G401 (cell line): ENCODE results near the gene TMEM150A. TPM values are rescaled to one million over a fixed set of nuclear protein-coding genes. Genes with fewer than 3 reads are reported as not detected.
"Not testable (repeated sequence)": the region's sequence is repeated elsewhere in the genome, so short reads cannot be mapped to it uniquely, and the experiment has no call there.

Source experiments
- DNase-seq: peaks from one replicate; pipeline ENCODE4 v3.0.0-alpha.2; 2015; ENCODE audit warnings: low spot score
- in situ Hi-C: cut with HindIII; loops from 2 replicates; pipeline ENCODE4 v1.10.0; 2016; ENCODE audit warnings: low sequenced_read_pairs, mixed read lengths
- total RNA-seq: library from RNA; depleted of rRNA; stranded (reverse); fragments of >200 nt; shearing (Covaris generic); gene quantifications from 2 replicates; pipeline ENCODE4 v1.2.3, GENCODE V29; 2014; rRNA removed

Gene TMEM150A
- total RNA-seq: 20.3 and 20.7 TPM in 2 replicates

- in situ Hi-C loops: no loop called here
- peak; percentile 92 for DNase-seq
These were observed at the start of gene TMEM150A for GRCh38 chr2:85602476-85603234. TMEM150A (minus strand) TSS chr2:85602698; CDS start chr2:85601948, 750 bp downstream.

- in situ Hi-C loops: no loop called here
- DNase-seq: no peak
These were observed 49.6 kb upstream of the TMEM150A start for GRCh38 chr2:85652056-85652455.

GRCh38 chr2:85651097-85651496 lies 48.6 kb upstream of the TMEM150A start:
- DNase-seq: no peak
- in situ Hi-C loops: no loop called here

GRCh38 chr2:85650456-85650855 lies 48.0 kb upstream of the TMEM150A start:
- in situ Hi-C loops: no loop called here

GRCh38 chr2:85649201-85650190 lies 47.0 kb upstream of the TMEM150A start:
- DNase-seq: no peak
- in situ Hi-C loops: no loop called here

More at GRCh38 chr2:85650456-85650855, 48.0 kb upstream of the TMEM150A start:
- no peak for DNase-seq

- no peak for DNase-seq
- in situ Hi-C loops: no loop called here
These were observed 46.1 kb upstream of the TMEM150A start for GRCh38 chr2:85648619-85649018.

GRCh38 chr2:85647823-85648526 lies 45.5 kb upstream of the TMEM150A start:
- in situ Hi-C loops: no loop called here

GRCh38 chr2:85646166-85646565 lies 43.7 kb upstream of the TMEM150A start:
- no peak for DNase-seq
- in situ Hi-C loops: no loop called here

More at GRCh38 chr2:85647823-85648526, 45.5 kb upstream of the TMEM150A start:
- DNase-seq: no peak

- in situ Hi-C loops: no loop called here
These were observed 42.4 kb upstream of the TMEM150A start for GRCh38 chr2:85644909-85645308.

GRCh38 chr2:85642725-85643124 lies 40.2 kb upstream of the TMEM150A start:
- in situ Hi-C loops: no loop called here
- no peak for DNase-seq

More at GRCh38 chr2:85644909-85645308, 42.4 kb upstream of the TMEM150A start:
- DNase-seq: no peak

GRCh38 chr2:85635636-85636035 lies 33.1 kb upstream of the TMEM150A start:
- no peak for DNase-seq
- in situ Hi-C loops: no loop called here

- DNase-seq: no peak
- in situ Hi-C loops: no loop called here
These were observed 32.5 kb upstream of the TMEM150A start for GRCh38 chr2:85635011-85635410.

- in situ Hi-C loops: no loop called here
- DNase-seq: no peak
These were observed 28.8 kb upstream of the TMEM150A start for GRCh38 chr2:85631316-85631715.

- in situ Hi-C loops: no loop called here
These were observed 26.2 kb upstream of the TMEM150A start for GRCh38 chr2:85628658-85629057.

GRCh38 chr2:85623991-85624390 lies 21.5 kb upstream of the TMEM150A start:
- in situ Hi-C loops: no loop called here
- DNase-seq: no peak

More at GRCh38 chr2:85628658-85629057, 26.2 kb upstream of the TMEM150A start:
- no peak for DNase-seq

- DNase-seq: no peak
- in situ Hi-C loops: no loop called here
These were observed 18.8 kb upstream of the TMEM150A start for GRCh38 chr2:85621338-85621737.

- in situ Hi-C loops: no loop called here
- no peak for DNase-seq
These were observed 17.1 kb upstream of the TMEM150A start for GRCh38 chr2:85619617-85620016.

GRCh38 chr2:85617723-85618122 lies 15.2 kb upstream of the TMEM150A start:
- in situ Hi-C loops, DNase-seq: not testable (repeated sequence)

GRCh38 chr2:85615413-85615728 lies 12.9 kb upstream of the TMEM150A start:
- in situ Hi-C loops: no loop called here
- DNase-seq: no peak
